NB4 (cell line): ENCODE results near the gene CORIN.

ENCODE experiments used
- DNase-seq: peaks from one replicate; pipeline ENCODE4 v3.0.0; 2010; ENCODE audit warnings: low read depth
- H3K4me3 ChIP-seq: one replicate; pipeline ENCODE4 v1.5.1; 2011; ENCODE audit warnings: mild to moderate bottlenecking, low read depth, low read length, moderate library complexity
- CTCF ChIP-seq: IDR thresholded peaks from one replicate; pipeline ENCODE4 v1.5.1; 2012; ENCODE audit warnings: low read depth, low read length
- MAX ChIP-seq: IDR thresholded peaks from 2 replicates; pipeline ENCODE4 v1.6.1; 2011; ENCODE audit warnings: low read depth, low read length
- MYC ChIP-seq: IDR thresholded peaks from 2 replicates; pipeline ENCODE4 v1.6.1; 2011; ENCODE audit warnings: low read depth, low read length
- POLR2A ChIP-seq: IDR thresholded peaks from 2 replicates; pipeline ENCODE4 v1.6.1; 2011; ENCODE audit warnings: mild to moderate bottlenecking; ENCODE audit not compliant: insufficient read length; ENCODE audit errors: extremely low read depth

Gene CORIN

GRCh38 chr4:47873877-47874541 lies 36.1 kb upstream of the CORIN start:
- no peak for DNase-seq
- no peak overlapping the region for H3K4me3 ChIP-seq
- TF ChIP-seq MAX: no peak

- no peak overlapping the region for H3K4me3 ChIP-seq
- no peak for DNase-seq
- TF ChIP-seq MYC: no peak
Measured at GRCh38 chr4:47863486-47863885, 25.6 kb upstream of the CORIN start.

GRCh38 chr4:47862297-47862696 lies 24.4 kb upstream of the CORIN start:
- H3K4me3 ChIP-seq: no peak overlapping the region
- TF ChIP-seq CTCF: no peak
- no peak for TF ChIP-seq POLR2A
- TF ChIP-seq MAX: no peak
- no peak for TF ChIP-seq MYC
- no peak for DNase-seq

- H3K4me3 ChIP-seq: no peak overlapping the region
- no peak for DNase-seq
- TF ChIP-seq MYC: no peak
- TF ChIP-seq POLR2A: no peak
- TF ChIP-seq CTCF: no peak
- no peak for TF ChIP-seq MAX
Measured at GRCh38 chr4:47860305-47860704, 22.4 kb upstream of the CORIN start.

GRCh38 chr4:47858006-47858405 lies 20.1 kb upstream of the CORIN start:
- no peak for DNase-seq
- TF ChIP-seq MAX (no peak), MYC (no peak), CTCF (no peak), POLR2A (no peak)

GRCh38 chr4:47856713-47857112 lies 18.8 kb upstream of the CORIN start:
- no peak for DNase-seq
- H3K4me3 ChIP-seq: no peak overlapping the region
- no peak for TF ChIP-seq MYC
- TF ChIP-seq MAX: no peak
- no peak for TF ChIP-seq POLR2A
- TF ChIP-seq CTCF: no peak

More at GRCh38 chr4:47858006-47858405, 20.1 kb upstream of the CORIN start:
- no peak overlapping the region for H3K4me3 ChIP-seq

- no peak for DNase-seq
- no peak for TF ChIP-seq POLR2A
- no peak for TF ChIP-seq CTCF
- TF ChIP-seq MAX: no peak
- no peak for TF ChIP-seq MYC
- no peak overlapping the region for H3K4me3 ChIP-seq
Measured at GRCh38 chr4:47855350-47855749, 17.5 kb upstream of the CORIN start.
